Kidney tubule cell (primary cell): ENCODE measurements around the gene TENT4A.
A peak's percentile ranks its signal among the peaks of the same experiment; 100 is the strongest.

Experiments used
- DNase-seq: peaks from one replicate; pipeline ENCODE4 v3.0.0-alpha.2; 2018; ENCODE audit warnings: low spot score

The TENT4A gene

DNA sequence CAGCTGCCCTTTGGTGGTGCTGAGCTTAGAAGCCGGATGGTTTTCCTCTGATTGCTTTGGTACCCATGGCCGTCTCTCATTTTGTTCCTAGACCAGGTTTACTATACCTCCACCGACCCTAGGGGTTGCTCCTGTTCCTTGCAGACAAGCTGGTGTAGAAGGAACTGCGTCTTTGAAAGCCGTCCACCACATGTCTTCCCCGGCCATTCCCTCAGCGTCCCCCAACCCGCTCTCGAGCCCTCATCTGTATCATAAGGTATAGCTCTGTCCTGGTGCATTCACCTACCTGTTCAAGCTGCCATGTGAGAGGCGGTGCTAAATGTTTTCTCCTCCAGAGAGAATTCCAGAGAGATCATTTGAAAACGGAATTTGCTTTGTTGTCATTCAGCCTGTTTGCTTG is 39.5 kb downstream of the TENT4A start:
- DNase-seq, result no peak

DNA sequence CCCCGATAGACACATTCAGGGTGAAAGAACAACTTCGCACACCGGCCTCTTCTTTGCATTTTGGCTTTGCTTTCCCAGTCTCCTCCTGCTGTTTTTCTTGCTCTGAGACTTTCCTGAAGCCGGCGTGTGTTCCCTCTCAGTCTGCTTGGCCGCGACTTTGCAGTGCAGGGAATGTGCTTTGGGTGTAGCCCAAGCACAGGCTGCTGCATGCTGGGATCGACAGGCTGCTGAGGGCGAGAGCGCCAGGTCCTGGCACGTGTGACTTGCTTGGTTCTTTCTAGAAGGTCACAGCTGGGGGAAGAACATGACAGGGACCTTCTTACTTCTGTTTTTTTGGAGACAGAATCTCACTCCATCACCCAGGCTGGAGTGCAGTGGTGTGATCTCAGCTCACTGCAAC is 40.6 kb downstream of the TENT4A start:
- DNase-seq, result no peak

DNA sequence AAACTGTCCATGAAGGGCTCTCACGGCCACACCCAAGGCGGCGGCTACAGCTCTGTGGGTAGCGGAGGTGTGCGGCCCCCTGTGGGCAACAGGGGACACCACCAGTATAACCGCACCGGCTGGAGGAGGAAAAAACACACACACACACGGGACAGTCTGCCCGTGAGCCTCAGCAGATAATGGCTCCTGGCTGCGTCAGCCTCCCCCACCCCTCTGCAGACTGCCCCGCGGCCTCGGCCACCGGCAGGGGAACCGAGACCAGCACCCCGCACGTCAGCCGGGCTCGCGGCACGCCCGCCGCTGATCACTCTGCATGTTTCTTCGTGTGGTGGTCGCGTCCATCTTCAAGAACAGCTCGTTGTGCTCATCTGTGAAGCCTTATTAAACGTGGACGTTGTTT is 41.5 kb downstream of the TENT4A start:
- DNase-seq, result no peak

DNA sequence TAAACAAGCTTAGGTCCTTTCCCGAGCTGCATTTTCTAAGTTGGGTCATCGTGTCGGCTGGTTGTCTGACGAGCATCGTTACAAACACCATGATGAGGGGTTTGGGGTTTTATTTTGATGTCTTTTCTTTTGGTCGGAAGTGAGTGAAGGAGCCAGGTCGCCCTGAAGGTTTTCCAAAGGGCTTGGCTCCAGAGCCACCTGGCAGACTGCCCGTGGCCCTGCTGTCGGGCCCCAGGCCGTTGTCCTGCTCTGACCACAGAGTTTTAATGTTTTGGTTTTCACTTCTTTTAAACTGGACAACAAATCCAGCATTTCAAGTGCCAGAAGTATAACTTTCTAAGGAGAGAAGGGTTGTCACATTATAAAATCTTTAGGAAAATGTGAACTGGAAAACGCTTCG is 42.3 kb downstream of the TENT4A start:
- DNase-seq, result no peak

DNA sequence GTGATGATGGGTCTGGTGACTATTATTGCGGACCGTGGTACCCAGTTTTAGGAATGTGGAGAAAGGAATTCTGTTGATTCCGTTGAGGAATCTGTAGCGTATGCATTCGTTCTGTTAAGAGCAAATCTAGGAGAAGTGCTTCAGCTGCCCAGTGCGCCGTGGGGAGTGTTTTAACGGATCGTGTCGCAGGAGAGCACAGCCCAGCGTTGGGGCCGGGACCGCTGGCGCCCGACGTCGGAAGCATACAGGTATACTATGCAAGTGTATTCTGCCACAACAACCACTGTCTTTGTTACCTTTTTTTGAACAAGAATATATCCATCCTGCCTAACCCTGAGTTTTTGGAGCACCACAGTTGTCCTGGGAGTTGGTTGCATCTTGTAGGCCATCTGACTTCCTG is 42.7 kb downstream of the TENT4A start:
- no peak for DNase-seq

DNA sequence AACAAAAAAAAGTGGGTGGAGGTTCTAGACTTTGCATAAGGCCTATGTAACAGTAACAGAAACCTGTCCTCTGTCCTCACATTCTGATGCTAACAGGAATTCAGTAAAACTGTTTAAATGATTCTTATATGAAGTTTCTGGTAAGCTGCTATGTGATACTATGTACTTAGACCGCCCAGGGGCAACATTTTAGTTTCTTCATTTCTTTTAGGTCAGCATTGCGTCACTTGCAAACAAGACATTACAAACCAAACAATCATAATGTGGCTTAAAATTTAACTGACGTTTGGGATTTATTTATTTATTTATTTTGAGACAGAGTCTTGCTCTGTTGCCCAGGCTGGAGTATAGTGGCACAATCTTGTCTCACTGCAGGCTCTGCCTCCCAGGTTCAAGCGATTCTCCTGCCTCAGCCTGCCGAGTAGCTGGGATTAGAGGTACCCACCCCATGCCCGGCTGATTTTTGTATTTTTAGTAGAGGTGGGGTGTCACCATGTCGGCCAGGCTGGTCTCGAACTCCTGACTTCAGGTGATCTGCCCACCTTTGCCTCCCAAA is 44.3 kb downstream of the TENT4A start:
- DNase-seq, result no peak

DNA sequence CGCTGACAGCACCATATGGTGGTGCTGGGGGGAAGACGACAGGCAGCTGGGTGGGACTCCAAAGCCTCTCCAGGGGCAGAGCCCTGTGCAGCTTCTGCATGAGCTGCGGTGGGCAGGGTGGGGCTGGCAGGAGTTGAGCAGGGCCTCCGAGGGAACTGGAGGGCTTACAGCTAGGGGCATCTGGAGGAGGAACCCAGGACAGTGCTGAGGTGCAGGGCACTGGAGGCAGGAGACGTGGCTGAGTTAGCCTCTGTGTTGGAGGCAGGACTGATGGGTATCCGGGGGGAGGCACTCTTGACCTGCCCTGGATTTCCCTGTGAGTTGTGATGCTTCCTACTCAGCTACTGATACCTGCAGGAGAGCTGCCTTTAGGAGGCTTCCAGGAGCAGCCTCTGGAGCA is 45.0 kb downstream of the TENT4A start:
- no peak for DNase-seq

DNA sequence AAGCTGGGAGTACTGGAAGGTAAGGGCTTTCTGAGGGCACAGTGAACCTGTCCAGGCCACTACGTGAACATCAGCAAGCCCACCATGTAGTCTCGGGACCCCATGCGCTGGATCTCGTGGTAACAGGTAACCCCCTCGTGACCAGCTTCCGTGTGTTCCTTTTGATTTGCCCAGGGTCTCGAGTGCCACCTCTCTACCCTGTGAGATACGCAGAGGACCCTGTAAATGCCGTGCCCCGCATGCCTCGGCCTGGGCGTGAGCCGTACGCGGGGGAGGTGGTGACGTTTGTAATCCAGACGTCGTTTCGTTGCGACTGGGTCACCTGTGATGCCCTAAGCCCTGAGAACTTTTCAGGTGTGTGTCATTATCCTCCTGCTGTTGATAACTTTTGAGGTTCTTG is 45.5 kb downstream of the TENT4A start:
- DNase-seq, result no peak

DNA sequence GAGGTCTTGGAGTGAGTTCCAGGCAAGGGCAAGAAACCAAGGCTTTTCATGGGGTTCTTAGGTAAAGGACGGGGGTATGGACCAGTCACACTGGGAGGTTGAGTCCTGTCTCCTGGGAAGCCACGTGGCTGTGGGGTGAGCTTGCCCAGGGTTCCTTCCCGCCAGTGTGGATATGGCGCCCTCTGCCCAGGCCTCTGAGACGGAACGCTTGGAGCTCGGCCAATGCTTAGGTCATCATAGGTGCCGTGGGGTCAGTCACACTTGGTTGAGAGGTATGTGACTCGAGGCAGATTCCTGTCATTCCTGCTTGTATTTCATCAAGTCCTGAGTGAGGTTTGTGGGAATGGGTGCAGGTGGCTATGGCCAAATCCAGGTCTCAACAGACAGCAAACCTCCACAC is 46.2 kb downstream of the TENT4A start:
- DNase-seq, result peak; percentile 98

DNA sequence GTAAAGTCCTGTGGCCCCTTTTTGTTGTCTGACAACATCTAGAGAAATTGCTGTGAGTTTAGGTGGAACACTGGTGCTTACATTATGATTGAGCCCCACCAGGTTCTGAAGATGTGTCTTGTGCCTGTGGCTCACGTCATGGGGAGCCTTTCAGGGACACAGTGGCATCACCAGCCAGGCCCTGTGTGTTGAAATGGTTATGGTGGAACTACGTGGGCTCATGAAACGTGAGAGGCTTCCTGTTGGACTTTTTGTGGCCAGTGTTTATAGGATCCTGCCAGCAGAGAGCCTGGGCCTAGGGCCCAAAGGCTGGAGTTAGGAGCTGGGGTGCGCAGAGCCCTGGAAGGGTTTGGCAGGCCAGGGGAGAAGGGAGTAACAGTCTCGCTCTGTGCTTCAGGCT is 46.8 kb downstream of the TENT4A start:
- no peak for DNase-seq

DNA sequence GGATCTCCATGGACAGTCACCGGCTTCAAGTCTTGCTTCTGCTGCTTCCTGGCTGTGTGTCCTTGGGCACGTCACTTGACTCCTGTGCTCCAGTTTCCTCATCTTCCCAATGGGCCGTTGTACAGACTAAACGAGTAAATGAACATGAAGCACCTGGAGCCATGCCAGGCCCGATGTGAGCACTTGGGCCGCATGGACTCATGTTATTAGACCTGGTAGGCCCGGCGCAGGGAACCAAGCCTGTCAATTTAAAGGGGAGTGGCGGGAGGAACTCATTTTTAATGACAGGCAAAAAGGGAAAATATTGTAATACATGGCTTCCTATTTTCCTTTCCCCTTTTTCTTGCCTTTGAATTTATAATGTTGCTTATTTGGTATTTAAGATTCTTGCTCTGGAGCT is 47.5 kb downstream of the TENT4A start:
- no peak for DNase-seq

DNA sequence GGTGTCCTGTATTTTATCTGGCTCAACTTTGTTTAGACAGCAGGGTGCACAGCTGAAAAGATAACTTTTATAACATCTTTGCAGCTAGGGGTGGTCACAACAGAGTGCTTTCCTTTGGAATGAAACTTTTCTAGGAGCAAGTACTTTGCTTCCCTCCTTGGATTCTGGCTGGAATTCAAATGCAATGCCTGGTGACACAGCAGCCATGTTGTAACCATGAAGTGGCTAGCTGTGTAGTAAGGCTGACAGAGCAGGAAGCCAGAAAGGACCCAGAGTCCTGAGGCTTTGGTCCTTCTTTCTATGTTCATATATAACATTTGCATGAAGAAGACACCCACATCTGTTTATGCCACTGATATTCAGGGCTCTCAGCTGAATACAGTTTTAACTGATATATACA is 48.1 kb downstream of the TENT4A start:
- DNase-seq, result no peak

DNA sequence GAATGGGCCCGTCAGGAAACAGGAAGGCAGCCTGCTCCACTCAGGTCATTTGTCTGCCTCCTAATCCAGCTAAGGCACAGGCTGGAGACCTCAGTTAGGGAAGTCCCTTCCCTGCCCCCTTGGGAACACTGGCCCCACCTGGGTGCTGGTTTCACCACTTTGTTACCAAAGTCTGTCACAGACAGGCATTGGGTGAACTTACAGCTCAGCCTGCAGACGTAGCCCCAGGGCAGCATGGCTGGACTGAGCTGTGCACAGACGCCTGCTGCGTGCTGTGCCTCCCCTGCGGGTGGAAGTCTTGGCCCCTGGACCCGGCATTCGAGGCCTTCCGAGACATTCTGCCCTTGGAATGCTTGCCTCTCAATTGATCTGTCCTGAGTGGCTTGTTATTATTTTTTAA is 48.9 kb downstream of the TENT4A start:
- DNase-seq, result no peak

DNA sequence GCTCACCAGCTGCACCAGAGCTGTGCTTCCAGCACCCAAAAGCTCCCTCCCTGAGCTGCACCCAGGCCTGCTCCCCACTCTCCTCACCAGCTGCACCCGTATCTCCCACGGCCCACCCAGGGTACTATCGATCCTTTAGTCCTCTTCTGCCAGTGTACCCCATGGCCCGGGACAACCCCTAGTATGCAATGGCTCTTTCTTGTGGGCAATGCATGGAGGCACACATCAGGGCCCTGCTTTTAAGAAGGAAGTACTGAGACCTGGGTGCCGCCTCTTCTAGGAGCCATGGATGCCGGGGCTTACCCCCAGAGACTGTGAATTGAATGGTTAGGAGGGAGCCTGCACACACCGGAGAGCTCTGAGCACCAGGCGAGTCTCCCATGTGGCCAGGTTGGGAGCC is 49.5 kb downstream of the TENT4A start:
- DNase-seq, result no peak

DNA sequence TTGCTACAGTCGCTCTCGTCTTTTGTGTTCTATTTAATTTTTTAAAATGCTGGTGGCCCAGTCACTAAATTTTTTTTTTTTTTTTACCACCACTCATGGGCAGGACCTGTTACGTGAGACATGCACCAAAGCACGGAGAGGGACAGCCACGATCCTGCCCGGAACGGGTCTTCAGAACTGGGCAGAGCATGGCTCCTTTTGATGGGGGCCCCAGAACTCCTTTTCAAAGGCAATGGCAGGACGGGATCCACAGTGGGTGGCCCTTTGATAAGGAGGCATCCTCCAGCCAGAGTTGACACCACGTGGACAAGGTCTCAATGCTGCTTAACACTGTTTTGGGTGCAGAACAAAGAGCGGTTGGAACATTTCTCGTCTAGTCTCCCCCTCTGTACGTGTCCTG is 50.0 kb downstream of the TENT4A start:
- DNase-seq, result no peak

DNA sequence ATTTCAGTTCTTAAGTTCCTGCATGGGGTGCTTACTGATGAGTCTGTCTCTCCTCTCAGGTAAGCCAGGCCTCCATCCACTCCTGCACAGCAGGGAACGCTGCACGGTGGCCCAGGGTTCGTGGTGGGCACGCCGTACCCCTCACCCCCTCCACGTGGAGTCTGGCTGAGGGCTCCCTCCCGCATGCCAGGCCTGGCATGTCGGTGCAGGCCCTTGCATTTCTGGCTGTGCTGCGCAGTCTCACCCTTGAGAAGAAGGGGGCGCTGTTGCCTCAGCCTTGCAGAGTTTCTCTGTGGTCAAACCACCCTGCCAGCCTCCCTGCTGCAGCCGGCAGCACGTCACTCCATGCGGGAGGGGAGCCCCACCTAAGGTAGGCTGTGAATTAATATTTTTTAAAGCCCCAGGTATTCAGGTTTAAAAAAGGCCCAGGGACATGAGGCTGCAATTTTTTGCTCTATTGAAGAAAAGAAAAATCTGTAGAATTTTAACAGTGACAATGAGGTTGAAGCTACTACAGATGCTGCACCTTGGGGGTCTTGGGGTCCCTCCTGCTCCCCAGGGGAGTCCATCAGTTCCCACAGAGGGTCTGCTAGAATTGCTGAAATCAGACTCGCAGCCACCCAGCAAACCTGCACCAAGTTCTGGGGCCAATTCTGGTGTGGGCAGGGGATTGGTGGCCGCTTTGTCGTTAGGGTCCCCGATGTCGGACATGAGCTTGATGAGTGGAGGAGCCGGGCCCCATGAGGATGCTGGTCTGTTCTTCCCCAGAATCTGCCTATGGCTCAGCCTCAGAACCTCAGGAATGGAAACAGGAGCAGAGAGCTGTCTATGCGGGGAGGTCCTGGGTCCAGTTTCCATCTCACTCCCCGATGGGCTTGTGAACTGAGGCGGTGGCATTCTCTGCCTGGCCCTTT is 52.6 kb downstream of the TENT4A start:
- DNase-seq, result peak; percentile 91

DNA sequence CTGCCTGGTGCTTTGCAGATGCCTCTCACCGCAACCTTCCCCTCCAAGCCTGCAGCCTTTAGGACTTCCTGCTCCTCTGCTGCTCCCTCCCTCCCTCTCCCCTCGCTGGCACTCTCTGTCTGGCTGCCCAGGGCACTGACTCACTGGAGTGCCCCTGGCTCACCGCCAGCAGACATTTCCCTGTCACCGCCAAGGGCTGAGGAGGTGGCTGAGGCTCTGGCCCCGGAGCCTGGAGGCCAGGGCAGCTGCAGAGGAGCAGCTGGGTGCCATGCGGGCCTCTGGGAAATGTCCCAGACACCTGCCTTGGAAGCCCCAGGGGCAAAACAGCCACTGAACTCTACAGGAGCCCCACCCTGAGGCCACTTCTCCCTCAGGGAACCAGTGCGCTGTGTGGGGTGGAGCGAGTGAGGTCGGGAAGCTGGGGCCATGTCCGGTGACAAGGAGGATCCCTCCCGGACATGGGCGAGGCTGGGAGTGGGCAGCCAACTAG is 53.4 kb downstream of the TENT4A start:
- DNase-seq, result peak; percentile 98

DNA sequence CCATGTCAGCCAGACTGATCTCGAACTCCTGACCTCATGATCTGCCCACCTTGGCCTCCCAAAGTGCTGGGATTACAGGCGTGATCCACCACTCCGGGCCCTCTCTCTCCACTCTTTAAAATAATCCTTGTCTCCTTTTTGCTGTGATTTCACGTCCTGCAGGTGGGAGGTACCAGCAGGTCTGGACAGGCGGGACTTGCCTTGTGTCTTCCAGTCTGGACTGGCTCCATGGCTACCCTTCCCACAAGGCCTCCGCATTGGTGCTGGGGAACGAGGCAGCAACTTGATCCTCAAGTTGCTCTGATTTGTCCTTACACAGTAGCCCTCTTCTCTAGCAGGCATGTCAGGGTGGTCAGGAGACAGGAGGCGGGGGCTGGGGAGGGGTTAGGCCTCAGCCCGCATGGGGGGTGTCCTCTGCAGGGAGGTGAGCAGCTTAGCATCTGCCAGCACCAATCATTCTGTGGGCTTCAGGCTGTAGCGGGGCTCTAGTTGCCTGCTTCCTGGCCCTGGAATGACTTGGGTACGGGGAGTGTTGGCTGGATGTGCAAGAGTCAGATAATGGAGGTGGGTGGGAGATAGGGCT is 54.3 kb downstream of the TENT4A start:
- no peak for DNase-seq

DNA sequence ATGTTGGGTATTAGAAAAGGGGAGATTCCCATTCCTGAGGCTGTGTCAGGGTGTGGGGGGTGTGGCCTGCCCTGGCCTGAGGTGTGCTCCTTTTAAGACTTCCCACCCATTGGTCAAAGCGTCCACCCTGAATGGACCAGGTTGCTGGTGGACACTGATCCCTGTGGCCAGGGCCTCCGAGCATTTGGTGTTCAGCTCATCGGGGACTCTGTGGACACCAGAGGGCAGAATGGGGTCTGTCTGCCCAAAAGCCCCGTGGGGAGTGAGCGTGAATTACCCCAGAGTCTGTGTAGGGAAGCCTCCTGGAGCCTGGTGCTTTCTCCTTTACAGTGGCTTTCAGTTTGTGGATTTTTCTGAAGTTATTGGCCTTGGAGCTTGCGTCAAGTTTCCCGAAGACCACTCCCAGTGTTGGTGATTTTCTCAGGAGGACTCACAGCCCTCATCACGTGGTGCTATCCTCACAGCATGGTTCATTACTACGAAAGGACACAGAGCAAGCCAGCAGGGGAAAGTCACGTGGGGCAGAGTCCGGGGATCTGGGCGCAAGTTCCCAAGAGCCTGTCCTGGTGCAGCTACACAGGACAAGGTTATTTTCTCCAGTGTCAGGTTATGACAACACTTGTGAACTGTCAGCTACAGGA is 55.5 kb downstream of the TENT4A start:
- DNase-seq, result no peak

DNA sequence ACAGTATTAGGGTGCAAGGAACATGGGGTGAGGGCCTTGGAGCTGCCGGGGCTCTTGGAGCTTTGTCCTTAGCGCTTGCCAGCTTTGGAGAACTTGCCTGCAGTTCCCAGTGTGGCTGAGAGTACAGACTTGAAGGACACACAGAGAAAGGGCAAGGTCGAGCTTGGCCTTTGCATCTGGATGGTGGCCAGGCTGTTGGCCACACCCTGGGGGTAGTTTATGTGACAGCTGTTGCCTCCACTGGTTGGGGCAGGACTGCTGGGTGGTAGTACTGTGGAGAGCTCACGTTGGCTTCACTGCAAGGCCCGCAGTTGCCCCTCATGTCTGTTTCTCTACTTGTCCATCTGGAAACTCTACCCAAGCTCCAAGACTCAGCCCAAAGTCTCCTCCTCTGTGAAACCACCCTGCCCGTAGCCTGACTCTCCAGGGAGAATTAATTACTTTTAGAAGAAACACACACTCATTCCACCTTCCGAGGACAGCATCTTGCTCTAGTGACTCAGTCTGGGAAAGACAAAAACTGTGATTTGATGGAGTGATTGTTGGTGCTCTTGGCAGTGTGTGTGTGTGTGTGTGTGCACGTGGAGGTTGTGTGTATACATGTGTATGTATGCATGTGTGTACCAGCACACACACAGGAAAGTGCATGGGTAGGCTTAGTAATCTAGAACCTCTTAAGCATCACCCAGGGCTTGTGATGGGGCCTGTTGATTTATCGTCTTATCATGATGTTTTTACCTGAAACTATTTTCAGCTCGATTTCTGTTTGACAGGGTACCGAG is 57.8 kb downstream of the TENT4A start:
- DNase-seq, result no peak

DNA sequence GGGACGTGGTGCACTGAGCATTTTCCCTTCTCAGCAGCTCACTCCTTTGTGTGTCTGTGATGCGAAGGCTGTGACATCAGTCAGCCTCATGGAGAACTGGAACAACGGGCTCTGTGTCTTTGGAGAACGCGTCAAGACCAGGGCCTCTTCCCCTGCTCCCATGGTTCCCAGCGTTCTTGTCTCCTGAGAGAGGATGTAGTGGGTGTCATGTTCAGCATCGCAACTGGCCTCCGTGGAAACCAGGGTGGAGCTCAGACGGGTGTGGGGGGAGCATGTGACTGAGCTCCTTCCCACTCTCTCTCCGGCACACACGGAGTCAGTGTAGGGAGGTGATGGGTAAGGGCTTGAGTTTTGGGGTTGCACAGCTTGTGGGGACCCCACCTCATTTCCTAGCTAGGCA is 59.7 kb downstream of the TENT4A start:
- no peak for DNase-seq
